ENCODE results near the gene MAPKAP1.

Gene MAPKAP1

GRCh38 chr9:125432715-125433385 is 274.2 kb downstream of the MAPKAP1 start:
- no peak overlapping the region for H3K27ac ChIP-seq
- TF ChIP-seq ZFX (IDR thresholded peaks at IDR 0.05) (no peak), CTCF (conservative IDR thresholded peaks at IDR 0.05) (no peak)

GRCh38 chr9:125431741-125432271 is 275.2 kb downstream of the MAPKAP1 start:
- no peak overlapping the region for H3K27ac ChIP-seq
- no peak for TF ChIP-seq CTCF (conservative IDR thresholded peaks at IDR 0.05)
- no peak for TF ChIP-seq ZFX (IDR thresholded peaks at IDR 0.05)

- no peak overlapping the region for H3K27ac ChIP-seq
- no peak for TF ChIP-seq ZFX (IDR thresholded peaks at IDR 0.05)
- TF ChIP-seq CTCF (conservative IDR thresholded peaks at IDR 0.05), result no peak
Observed at GRCh38 chr9:125431012-125431305, 276.0 kb downstream of the MAPKAP1 start.

GRCh38 chr9:125430161-125431011 is 276.6 kb downstream of the MAPKAP1 start:
- no peak for TF ChIP-seq CTCF (conservative IDR thresholded peaks at IDR 0.05)
- no peak for TF ChIP-seq ZFX (IDR thresholded peaks at IDR 0.05)
- no peak overlapping the region for H3K27ac ChIP-seq

GRCh38 chr9:125429476-125430160 is 277.4 kb downstream of the MAPKAP1 start:
- TF ChIP-seq ZFX (IDR thresholded peaks at IDR 0.05) (no peak), CTCF (conservative IDR thresholded peaks at IDR 0.05) (no peak)
- H3K27ac ChIP-seq, result no peak overlapping the region

GRCh38 chr9:125428902-125429467 is 278.0 kb downstream of the MAPKAP1 start:
- no peak for TF ChIP-seq CTCF (conservative IDR thresholded peaks at IDR 0.05)
- no peak for TF ChIP-seq ZFX (IDR thresholded peaks at IDR 0.05)
- H3K27ac ChIP-seq, result no peak overlapping the region

Data from C4-2B (cell line).